Lower leg skin (tissue), 4 donors: Measurements from ENCODE around the gene LINS1. TPM values are rescaled to one million over a fixed set of nuclear protein-coding genes. Genes with fewer than 3 reads are reported as not detected.
A peak's percentile ranks its signal among the peaks of the same experiment; 100 is the strongest.

Experiments
- DNase-seq, 2 donors: peaks; one replicate each; pipeline ENCODE4 v3.0.0-alpha.2; 2019; ENCODE audit warnings: low spot score in 2 of 2
- H3K4me3 ChIP-seq: fragments of 200-600 bp; sonication (generic); 2 replicates; pipeline ENCODE4 v1.5.1; 2017; ENCODE audit warnings: mild to moderate bottlenecking, low read depth; ENCODE audit not compliant: poor library complexity, severe bottlenecking
- CTCF ChIP-seq, 3 donors: fragments of 450-650 bp; IDR thresholded peaks; one replicate each; pipeline ENCODE4 v1.5.1; 2016; ENCODE audit warnings: antibody characterized with exemption in 3 of 3, mild to moderate bottlenecking in 3 of 3, moderate library complexity in 2 of 3
- POLR2A ChIP-seq, 2 donors: fragments of 450-650 bp; IDR thresholded peaks; one replicate each; pipeline ENCODE4 v1.6.1; 2016 to 2017; ENCODE audit warnings: antibody characterized with exemption in 2 of 2, mild to moderate bottlenecking in 1 of 2, moderate library complexity in 1 of 2
- WGBS, 2 donors: methylation state at CpG; one replicate each; pipeline ENCODE4 v1.1.5; 2018; 5-methylcytosine and 5-hydroxymethylcytosine counted together
- intact Hi-C: fragments of 100-400 bp; cut with DNase I; formaldehyde crosslinking; loops from one replicate; pipeline ENCODE4 v1.15.0; 2023; ENCODE audit warnings: low total_unique reads
- total RNA-seq, 4 donors: library from RNA; depleted of rRNA; stranded (reverse); fragments of >200 nt; gene quantifications; one replicate each; pipeline ENCODE4 v1.1.0, GENCODE V29; 2016

The LINS1 gene
- total RNA-seq, 4 donors from 2014 or later = 12.5 to 24.9 (median 18.7) TPM

- intact Hi-C loops = no loop called here
- WGBS, 2 donors = 0% methylated on average over 10 of the region's 10 CpGs
- no peak for DNase-seq
- TF ChIP-seq POLR2A (IDR thresholded peaks at IDR 0.05) (no peak), CTCF (IDR thresholded peaks at IDR 0.05) (no peak)
- peak overlapping the region; percentile 74 for H3K4me3 ChIP-seq
Measured at GRCh38 chr15:100601163-100601562, 821 bp downstream of the LINS1 start.

GRCh38 chr15:100598655-100599054 is 3.3 kb downstream of the LINS1 start:
- no peak for TF ChIP-seq POLR2A (IDR thresholded peaks at IDR 0.05)
- TF ChIP-seq CTCF (IDR thresholded peaks at IDR 0.05) = no peak
- 88 to 96% methylated on average over 1 of the region's 1 CpG for WGBS, 2 donors
- no peak overlapping the region for H3K4me3 ChIP-seq
- no peak for DNase-seq
- intact Hi-C loops = no loop called here

GRCh38 chr15:100597862-100598261 is 4.1 kb downstream of the LINS1 start:
- no peak for DNase-seq
- intact Hi-C loops = no loop called here
- TF ChIP-seq CTCF (IDR thresholded peaks at IDR 0.05) (no peak), POLR2A (IDR thresholded peaks at IDR 0.05) (no peak)
- WGBS, 2 donors = 72 to 73% methylated on average over 3 of the region's 3 CpGs
- no peak overlapping the region for H3K4me3 ChIP-seq

GRCh38 chr15:100596792-100597191 is 5.2 kb downstream of the LINS1 start:
- no peak for TF ChIP-seq CTCF (IDR thresholded peaks at IDR 0.05)
- TF ChIP-seq POLR2A (IDR thresholded peaks at IDR 0.05) = no peak
- WGBS, 2 donors = 53 to 57% methylated on average over 7 of the region's 7 CpGs
- H3K4me3 ChIP-seq = no peak overlapping the region
- intact Hi-C loops = no loop called here
- peak in 1 of 2 donors; percentile 33 for DNase-seq

- WGBS, 2 donors = 54 to 57% methylated on average over 3 of the region's 3 CpGs
- TF ChIP-seq POLR2A (IDR thresholded peaks at IDR 0.05) (no peak), CTCF (IDR thresholded peaks at IDR 0.05) (no peak)
- intact Hi-C loops = no loop called here
- DNase-seq = no peak
- no peak overlapping the region for H3K4me3 ChIP-seq
Measured at GRCh38 chr15:100595964-100596363, 6.0 kb downstream of the LINS1 start.

- DNase-seq = no peak
Measured at GRCh38 chr15:100593431-100593830, 8.6 kb downstream of the LINS1 start.

More at GRCh38 chr15:100593431-100593830, 8.6 kb downstream of the LINS1 start:
- intact Hi-C loops = no loop called here
- H3K4me3 ChIP-seq = no peak overlapping the region
- TF ChIP-seq POLR2A (IDR thresholded peaks at IDR 0.05) (no peak), CTCF (IDR thresholded peaks at IDR 0.05) (no peak)
- WGBS, 2 donors = 95 to 96% methylated on average over 2 of the region's 2 CpGs
